WERI-Rb-1 (cell line): Measurements from ENCODE around the gene CETN1.
A peak's percentile ranks its signal among the peaks of the same experiment; 100 is the strongest.

Experiments
- DNase-seq: peaks from one replicate; pipeline ENCODE4 v3.0.0-alpha.2; 2020
- H3K27ac ChIP-seq: fragments of 250-450 bp; sonication (Bioruptor Pico); 2 replicates; pipeline ENCODE4 v1.5.1; 2020; ENCODE audit warnings: mild to moderate bottlenecking, moderate library complexity
- H3K27me3 ChIP-seq: fragments of 250-450 bp; sonication (Bioruptor Pico); 2 replicates; pipeline ENCODE4 v1.5.1; 2021; ENCODE audit warnings: mild to moderate bottlenecking, low read depth, moderate library complexity; ENCODE audit not compliant: insufficient read depth, severe bottlenecking
- H3K36me3 ChIP-seq: fragments of 250-450 bp; sonication (Bioruptor Pico); 2 replicates; pipeline ENCODE4 v1.5.1; 2020; ENCODE audit warnings: mild to moderate bottlenecking, moderate library complexity
- H3K4me3 ChIP-seq: 2 replicates; pipeline ENCODE4 v1.5.1; 2011; ENCODE audit warnings: low read depth, mild to moderate bottlenecking, control low read depth, low read length
- H3K9me3 ChIP-seq: fragments of 250-450 bp; sonication (Bioruptor Pico); 2 replicates; pipeline ENCODE4 v1.5.1; 2021; ENCODE audit warnings: mild to moderate bottlenecking, moderate library complexity; ENCODE audit not compliant: severe bottlenecking
- CTCF ChIP-seq: IDR thresholded peaks from 2 replicates; pipeline ENCODE4 v1.5.1; 2011; ENCODE audit warnings: low read depth, mild to moderate bottlenecking, control low read depth, inconsistent platforms, low read length

The CETN1 gene

GRCh38 chr18:551404-552061 lies 28.6 kb upstream of the CETN1 start:
- no peaks in the 10 kb centered on the region for H3K36me3 ChIP-seq
- no peak overlapping the region for H3K27ac ChIP-seq
- H3K4me3 ChIP-seq, result no peak overlapping the region
- no peak for DNase-seq
- peaks cover 6% of the 10 kb centered on the region for H3K9me3 ChIP-seq
- H3K27me3 ChIP-seq, result no peaks in the 10 kb centered on the region
- no peak for TF ChIP-seq CTCF

GRCh38 chr18:555705-556457 lies 24.3 kb upstream of the CETN1 start:
- Histone ChIP-seq H3K27me3 (no peaks in the 10 kb centered on the region), H3K36me3 (no peaks in the 10 kb centered on the region), H3K4me3 (peak overlapping the region; percentile 21), H3K9me3 (peaks cover 3% of the 10 kb centered on the region), H3K27ac (no peak overlapping the region; the same call in 1 of the 2 replicates)
- DNase-seq, result peak; percentile 31
- TF ChIP-seq CTCF, result no peak

GRCh38 chr18:564708-565561 lies 15.2 kb upstream of the CETN1 start:
- Histone ChIP-seq H3K27ac (no peak overlapping the region), H3K9me3 (no peaks in the 10 kb centered on the region), H3K36me3 (no peaks in the 10 kb centered on the region), H3K27me3 (no peaks in the 10 kb centered on the region), H3K4me3 (no peak overlapping the region)
- DNase-seq, result no peak
- no peak for TF ChIP-seq CTCF

- no peak overlapping the region for H3K27ac ChIP-seq
- H3K27me3 ChIP-seq, result no peaks in the 10 kb centered on the region
- H3K36me3 ChIP-seq, result no peaks in the 10 kb centered on the region
- no peak for TF ChIP-seq CTCF
- no peaks in the 10 kb centered on the region for H3K9me3 ChIP-seq
- no peak for DNase-seq
- no peak overlapping the region for H3K4me3 ChIP-seq
Measured at GRCh38 chr18:565562-566061, 14.6 kb upstream of the CETN1 start.

GRCh38 chr18:567122-567521 lies 13.1 kb upstream of the CETN1 start:
- no peak for DNase-seq
- no peaks in the 10 kb centered on the region for H3K27me3 ChIP-seq
- H3K4me3 ChIP-seq, result no peak overlapping the region
- no peaks in the 10 kb centered on the region for H3K36me3 ChIP-seq
- no peaks in the 10 kb centered on the region for H3K9me3 ChIP-seq
- no peak for TF ChIP-seq CTCF
- no peak overlapping the region for H3K27ac ChIP-seq
